GM21447 (cell line): ENCODE data around the gene GDPD4.

Experiments used
- ATAC-seq: cut with Tn5 transposase; IDR thresholded peaks from one replicate; pipeline ENCODE4 v1.9.1; 2021; ENCODE audit not compliant: unreplicated experiment

GDPD4 gene

GRCh38 chr11:77249427-77249826 lies 52.1 kb downstream of the GDPD4 start:
- ATAC-seq: no peak

GRCh38 chr11:77244277-77245027 lies 57.0 kb downstream of the GDPD4 start:
- ATAC-seq: no peak

GRCh38 chr11:77236901-77237300 lies 64.6 kb downstream of the GDPD4 start:
- no peak for ATAC-seq

- no peak for ATAC-seq
These were observed 68.5 kb downstream of the GDPD4 start for GRCh38 chr11:77233011-77233410.

DNA sequence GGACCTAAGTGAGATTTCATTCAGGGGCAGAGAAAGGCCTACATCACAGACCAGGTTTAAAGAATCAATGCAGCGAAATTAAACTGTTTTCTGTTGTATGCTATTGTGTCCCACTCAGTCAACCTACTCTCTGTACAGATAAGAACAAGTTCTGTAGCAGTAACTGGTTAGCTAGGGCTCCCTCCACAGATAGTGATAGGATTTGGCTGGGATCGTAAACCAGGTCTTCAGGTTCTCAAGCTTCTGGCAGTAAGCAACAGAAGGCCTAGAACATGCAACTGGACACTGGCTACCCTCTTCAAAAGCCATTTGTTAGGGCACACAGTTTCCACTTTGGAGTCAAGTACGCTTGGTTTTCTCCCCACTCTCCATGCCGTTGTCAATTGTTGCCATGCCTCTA lies 69.2 kb downstream of the GDPD4 start:
- ATAC-seq: no peak

- ATAC-seq: no peak
These were observed 69.7 kb downstream of the GDPD4 start for GRCh38 chr11:77231800-77232199.

DNA sequence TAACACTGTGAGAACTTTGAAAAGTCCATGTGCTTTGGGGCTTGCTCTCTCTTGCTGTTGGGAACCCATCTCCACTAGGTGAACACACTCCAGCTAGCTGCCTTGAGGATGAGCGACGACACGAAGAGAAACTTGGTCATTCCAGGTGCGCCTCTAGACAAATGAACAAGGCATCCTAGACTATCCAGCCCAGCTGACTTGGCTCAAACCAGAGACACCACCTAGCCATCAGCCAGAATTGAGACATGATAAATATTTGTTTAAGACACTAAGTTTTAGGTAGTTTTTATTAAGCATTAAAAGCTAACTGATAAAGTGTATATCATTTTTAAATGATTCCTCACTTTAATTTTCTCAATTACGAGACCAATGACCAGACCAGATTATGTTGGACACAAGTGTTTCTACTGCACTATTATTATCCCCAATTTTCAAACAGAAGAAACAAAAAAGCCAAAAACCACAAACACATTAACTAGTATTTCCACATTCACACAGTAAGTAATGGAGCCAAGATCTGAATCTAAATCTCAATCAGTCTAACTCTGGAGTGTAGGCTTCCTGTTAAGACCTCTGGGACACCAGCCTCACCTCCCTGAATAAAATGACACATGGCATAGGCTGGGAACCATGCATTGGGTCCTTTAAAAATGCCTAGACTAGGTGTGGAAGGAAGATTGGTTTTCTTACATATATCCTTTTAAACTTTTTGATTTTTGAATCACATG lies 70.4 kb downstream of the GDPD4 start:
- ATAC-seq: no peak

DNA sequence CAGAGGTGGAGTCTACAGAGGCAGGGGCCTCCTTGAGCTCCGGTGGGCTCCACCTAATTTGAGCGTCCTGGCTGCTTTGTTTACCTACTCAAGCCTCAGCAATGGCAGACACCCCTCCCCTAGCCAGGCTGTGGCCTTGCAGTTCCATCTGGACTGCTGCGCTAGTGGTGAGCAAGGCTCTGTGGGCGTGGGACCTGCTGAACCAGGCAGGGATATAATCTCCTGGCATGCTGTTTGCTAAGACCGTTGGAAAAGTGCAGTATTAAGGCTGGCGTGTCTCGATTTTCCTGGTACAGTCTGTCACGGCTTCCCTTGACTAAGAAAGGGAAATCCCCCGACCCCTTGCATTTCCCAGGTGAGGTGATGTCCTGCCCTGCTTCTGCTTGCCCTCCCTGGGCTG lies 77.7 kb downstream of the GDPD4 start:
- no peak for ATAC-seq

- ATAC-seq: no peak
These were observed 84.3 kb downstream of the GDPD4 start for GRCh38 chr11:77217156-77217555.

DNA sequence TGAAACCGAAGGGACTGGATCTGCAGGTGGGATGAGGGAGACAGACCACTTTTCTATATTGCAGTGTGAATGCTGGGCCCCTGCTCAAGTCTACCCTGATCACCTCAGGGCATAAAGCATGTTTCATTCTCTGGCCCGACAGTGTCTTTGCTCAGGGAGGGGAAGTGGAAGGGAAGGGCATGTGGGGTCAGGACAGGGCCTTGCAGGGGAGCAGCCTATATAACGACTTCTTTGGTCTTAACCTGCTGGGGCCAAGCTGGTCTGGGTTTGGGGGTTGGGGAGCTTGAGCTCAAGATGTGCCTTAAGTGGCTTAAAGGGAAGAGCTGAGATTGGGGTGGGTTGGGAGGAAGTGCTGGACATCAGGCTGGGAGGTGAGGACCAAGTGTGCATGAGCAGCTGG lies 86.4 kb downstream of the GDPD4 start:
- no peak for ATAC-seq

GRCh38 chr11:77214557-77214956 lies 86.9 kb downstream of the GDPD4 start:
- ATAC-seq: no peak

GRCh38 chr11:77213589-77214428 lies 87.7 kb downstream of the GDPD4 start:
- ATAC-seq: no peak

- no peak for ATAC-seq
These were observed 88.4 kb downstream of the GDPD4 start for GRCh38 chr11:77213029-77213579.

DNA sequence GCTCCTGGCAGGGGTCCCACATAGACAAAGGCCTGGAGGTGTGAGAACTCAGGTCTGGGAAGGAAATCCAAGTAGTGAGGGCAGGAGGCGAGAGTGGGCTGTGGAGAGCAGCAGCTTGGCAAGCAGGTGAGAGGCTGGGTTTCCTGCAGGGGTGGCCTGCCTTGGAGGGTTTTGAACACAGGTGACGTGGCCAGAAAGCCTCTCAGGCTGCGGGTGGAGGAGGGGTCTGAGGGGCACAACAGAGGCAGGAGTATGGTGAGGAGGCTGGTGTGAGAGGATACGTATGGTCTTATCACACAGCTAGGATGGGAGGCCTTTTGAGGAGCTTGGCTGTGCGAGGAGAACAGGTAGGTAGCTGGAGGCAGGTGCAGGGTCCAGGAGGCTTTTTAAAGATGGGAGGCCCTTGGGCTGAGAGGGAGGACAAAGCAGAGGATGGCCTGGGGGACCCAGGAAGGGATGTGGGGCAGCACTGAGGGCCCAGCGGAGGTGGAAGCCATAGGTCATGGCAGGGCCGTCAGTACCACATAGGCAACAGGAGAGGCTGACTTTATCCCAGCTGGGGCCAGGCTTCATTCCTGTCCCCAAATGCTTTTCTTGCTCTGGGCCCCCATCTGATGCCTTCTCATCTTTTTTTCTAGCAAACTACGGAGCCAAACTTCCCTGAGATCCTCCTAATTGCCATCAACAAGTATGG lies 89.0 kb downstream of the GDPD4 start:
- ATAC-seq: no peak

GRCh38 chr11:77211594-77212251 lies 89.8 kb downstream of the GDPD4 start:
- ATAC-seq: no peak

GRCh38 chr11:77211040-77211451 lies 90.4 kb downstream of the GDPD4 start:
- ATAC-seq: no peak

DNA sequence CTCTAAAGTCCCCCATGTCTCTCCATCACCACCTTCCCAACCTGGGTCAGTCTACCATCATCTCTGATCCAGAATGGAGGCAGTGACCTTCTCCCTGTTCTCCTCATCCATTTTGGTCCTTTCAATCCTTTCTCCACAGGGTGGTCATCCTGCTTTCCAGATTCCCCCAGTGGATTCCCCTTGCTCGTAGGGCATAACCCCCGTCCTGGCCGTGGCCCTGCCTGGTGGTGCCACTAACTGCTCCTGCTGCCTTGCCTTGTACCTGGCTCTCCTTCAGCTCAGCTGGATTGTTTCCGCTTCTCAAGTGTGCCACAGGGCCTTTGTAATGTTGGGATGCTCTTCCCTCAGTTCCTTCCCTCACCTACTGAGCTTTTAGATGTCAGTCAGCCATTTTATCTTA lies 91.8 kb downstream of the GDPD4 start:
- no peak for ATAC-seq

DNA sequence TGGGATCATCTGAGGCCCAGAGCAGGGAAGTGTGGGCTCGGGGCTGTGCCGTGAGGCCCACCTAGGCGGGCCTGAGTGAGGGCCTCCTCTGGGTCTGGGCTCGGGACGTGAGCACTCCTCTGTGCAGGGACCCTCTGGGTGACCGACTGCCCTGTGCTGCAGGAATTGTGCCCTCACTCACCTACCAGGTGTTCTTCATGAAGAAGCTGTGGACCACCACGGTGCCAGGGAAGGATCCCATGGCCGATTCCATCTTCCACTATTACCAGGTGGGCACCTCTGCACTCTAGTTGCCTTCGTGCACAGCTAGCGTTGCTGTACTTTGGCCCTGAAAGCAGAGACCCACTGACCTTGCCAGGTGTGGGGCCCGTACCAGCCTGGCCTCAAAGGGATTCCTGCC lies 93.0 kb downstream of the GDPD4 start:
- no peak for ATAC-seq

GRCh38 chr11:77207618-77208313 lies 93.7 kb downstream of the GDPD4 start:
- no peak for ATAC-seq

GRCh38 chr11:77207019-77207485 lies 94.4 kb downstream of the GDPD4 start:
- ATAC-seq: no peak
